NCI-H187 treated with DMSO at 0.1 percent for 48 hours (cell line): Measurements from ENCODE around the gene ZFX.
"Not testable (repeated sequence)": the region's sequence is repeated elsewhere in the genome, so short reads cannot be mapped to it uniquely, and the experiment has no call there.

Experiments used
- DNase-seq: peaks from one replicate; lab custom pipeline; 2025; lab: John Stamatoyannopoulos, UW

The ZFX gene

DNA sequence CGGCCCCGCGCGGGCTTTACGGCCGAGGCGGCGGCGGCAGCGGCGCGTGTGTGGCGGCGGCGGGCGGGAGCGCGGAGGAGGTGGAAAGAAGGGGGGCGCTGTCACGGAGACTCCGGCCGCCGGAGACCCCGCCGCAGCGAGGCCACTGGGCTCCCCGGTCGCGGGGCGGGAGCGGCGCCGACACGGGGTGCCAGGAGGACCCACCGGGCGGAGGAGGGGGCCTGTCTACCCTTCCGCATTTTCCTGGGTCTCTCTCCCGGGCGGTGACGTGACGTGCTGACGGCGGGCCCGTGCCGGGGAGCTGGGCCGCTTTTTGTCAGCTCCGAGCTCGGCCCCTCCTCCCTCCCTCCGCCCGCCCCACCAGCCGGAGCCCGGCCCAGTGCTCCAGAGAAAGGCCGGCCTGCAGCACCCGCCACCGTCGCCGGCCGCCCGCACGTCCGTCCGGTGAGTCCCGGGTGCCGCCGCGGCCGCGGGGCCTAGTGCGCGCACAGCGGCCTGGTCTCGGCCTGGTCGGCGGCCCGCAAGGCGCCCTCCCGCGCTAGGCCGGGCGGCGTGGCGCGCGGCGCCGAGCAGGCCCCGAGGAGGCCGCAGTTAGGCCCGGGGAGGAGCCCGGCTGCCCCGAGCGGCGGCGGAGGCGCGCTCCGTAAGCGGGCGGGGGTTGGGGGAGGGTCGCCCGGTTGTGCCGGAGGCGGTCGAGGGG lies at the start of gene ZFX:
ZFX (plus strand) TSS at position 379 of the 700 bp plus-strand sequence. CDS start 23,014 bp downstream, outside the sequence.
- no peak for DNase-seq

DNA sequence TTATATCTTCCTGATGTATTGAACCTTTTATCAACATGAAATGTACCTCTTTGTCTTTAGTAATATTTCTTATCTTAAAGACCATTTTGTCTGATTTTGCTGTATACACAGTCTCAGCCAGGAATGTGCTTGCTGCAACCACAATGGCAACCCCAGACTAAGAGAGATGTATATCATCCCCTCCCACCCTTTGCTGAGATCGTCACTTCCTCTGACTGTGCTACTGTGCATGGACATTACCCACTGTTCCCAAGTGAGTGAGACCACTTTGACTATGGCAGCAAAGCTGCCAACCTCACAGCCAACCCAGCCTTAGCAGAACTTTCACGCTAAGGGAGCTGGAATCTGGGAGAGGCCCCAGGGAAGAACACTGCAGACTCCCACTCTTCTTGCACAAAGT lies 48.8 kb upstream of the ZFX start:
- no peak for DNase-seq

DNA sequence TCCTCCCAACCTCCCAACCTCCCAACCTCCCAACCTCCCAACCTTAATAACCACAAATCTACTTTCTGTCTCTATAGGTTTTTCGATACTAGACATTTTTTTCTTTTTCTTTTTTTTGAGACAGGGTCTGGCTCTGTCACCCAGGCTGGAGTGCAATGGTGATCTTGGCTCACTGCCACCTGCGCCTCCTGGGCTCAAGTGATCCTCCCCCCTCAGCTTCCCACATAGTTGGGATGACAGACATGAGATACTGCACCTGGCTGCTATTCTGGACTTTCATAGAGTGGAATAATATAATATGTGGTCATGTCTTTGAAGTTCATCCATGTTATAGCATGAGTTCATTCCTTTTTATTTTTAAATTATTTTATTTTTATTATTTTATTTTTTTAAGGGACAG lies 39.5 kb upstream of the ZFX start:
- no peak for DNase-seq

DNA sequence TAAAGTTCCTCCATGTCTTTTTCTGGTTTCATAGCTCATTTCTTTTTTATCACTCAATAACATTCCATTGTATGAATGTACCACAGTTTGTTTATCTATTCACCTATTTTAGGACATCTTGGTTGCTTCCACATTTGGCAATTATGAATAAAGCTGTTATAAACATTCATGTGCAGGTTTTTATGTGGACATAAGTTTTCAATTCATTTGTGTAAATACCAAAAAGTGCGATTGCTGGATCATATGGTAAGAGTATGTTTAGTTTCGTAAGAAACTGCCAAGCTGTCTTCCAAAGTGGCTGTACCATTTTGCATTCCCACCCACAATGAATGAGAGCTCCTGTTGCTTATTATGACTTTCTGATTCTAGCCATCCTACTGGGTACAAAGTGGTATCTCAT lies 36.3 kb upstream of the ZFX start:
- DNase-seq = no peak

GRCh38 chrX:24117258-24117657 lies 32.3 kb upstream of the ZFX start:
- no peak for DNase-seq

GRCh38 chrX:24124244-24124799 lies 25.2 kb upstream of the ZFX start:
- DNase-seq = no peak

GRCh38 chrX:24125028-24125612 lies 24.4 kb upstream of the ZFX start:
- DNase-seq = no peak

- no peak for DNase-seq
Observed at GRCh38 chrX:24131476-24131875, 18.1 kb upstream of the ZFX start.

- DNase-seq = no peak
Observed at GRCh38 chrX:24133312-24133711, 16.2 kb upstream of the ZFX start.

DNA sequence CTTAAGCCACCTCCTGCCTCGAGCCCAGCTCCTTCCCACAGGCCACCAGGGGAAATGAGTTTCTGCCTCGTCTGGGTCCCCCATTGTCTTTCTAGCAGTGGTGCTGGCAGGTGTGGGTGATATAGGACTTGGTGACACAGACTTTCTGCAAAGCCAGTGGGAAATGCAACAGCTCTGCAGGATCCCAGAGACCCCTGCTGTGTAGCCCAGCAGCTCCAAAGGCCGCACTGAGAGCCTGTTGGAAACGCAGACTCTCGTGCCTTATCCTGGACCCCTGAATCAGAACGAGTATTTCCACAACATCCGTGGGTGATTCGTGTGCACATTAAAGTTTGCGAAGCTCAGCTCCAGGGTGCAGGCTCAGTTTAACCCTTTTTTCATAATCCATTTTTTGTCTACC lies 13.8 kb upstream of the ZFX start:
- DNase-seq = not testable (repeated sequence)

DNA sequence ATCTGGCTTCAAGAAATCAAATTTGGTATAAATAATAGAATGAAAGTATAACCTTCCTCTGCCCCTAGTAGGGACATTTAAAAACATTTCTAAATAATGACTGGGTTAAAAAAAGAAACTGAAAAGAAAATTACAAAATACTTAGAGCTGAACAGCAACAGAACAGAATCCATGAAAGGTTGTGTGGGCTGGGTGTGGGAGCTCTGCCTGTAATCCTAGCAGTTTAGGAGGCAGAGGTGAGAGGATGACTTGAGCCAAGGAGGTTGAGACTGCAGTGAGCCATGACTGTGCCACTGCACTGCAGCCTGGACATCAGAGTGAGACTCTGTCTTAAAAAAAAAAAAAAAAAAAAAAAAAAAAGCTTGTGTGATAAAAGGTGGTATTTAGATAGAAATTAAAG lies 12.3 kb upstream of the ZFX start:
- no peak for DNase-seq

- DNase-seq = not testable (repeated sequence)
Observed at GRCh38 chrX:24143982-24144381, 5.5 kb upstream of the ZFX start.

DNA sequence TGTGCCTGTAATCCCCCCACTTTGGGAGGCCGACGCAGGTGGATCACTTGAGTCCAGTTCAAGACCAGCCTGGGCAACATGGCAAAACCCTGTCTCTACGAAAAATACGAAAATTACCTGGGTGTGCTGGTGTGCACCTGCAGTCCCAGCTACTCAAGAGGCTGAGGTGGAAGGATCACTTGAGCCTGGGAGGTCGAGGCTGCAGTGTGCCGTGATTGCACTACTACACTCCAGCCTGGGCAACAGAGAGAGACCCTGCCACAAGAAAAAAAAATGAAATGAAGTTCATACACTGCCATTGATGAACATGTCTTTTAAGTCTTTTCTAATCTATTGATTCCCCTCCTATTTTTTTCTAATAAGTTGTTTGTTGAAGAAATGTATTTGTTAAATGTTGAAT lies 5.0 kb upstream of the ZFX start:
- no peak for DNase-seq

DNA sequence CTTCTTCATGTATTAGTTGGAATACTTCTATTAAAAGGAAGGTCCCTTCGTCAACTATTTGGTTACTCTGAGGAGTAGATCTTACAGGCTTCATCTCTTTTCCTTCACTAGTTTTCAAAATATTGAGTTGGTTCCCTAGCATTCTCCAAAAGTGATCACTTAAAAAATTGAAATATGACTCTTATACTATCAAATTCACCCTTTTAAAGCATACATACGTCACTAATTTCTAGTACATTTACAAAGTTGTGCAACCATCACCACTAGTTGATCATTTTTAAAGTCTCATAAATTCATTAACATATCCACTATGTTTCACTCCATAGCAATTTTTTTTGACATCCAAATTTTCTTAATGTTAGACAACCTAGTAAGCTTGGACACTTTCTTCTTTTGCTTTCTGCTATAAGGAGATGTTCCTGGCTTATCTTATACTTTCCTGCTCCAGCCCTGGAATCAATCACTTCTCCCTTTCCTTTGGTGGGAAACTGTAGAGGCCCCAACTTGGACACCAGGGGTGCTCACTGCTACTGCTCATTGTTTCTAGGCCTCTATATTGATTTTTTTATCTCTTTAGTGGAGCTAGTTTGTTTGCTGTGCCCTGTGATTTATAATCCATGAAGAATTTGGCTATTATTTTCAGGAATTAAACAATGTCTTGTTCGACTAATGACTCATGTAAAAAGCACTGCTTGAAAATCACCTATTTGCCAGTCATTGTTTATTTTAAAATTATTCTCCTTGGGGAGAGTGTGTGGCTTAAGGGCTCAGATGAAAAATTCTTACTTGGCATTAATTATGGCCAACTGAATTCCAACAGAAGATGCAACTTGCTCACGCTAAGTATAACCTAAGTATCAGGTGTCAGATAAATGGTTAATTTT lies 4.0 kb upstream of the ZFX start:
- DNase-seq = no peak

GRCh38 chrX:24146283-24146949 lies 3.1 kb upstream of the ZFX start:
- DNase-seq = no peak

DNA sequence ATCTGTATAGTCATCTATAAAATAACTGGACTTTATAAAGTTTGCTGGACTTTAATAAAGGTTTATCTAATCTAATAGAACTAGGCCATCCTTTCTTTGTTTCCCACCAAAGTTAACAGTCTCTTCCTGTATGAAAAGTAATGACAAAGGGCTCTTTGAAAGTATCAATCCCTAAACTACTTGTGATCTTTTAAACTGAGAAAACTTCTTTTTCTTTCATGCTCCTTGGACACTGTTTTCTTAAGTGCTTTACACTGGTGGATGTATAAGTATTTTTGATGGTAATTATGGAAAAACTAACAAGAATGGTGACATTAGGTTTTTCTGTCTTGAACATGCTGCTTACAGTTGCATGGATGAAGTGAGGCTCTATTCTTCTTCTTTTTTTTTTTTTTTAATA lies 2.4 kb upstream of the ZFX start:
- no peak for DNase-seq

DNA sequence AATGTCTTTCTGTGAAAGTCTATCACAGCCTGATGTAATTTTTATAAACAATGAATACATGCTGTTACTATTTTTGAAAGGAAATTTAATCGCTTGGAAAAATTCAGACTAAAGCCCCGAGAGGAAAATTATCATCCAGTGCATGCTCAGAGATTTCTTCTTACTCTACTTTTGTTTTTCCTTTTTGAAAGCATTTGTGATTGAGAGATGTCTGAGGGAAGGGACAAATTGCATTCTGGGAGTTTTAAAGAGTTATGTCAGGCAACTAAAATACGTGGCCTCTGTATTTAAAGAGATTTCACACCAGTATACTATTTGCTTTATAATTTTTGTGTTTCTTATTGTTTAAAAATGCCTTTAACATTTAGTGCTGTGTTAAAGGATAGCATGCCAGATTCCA lies 1.4 kb upstream of the ZFX start:
- no peak for DNase-seq

DNA sequence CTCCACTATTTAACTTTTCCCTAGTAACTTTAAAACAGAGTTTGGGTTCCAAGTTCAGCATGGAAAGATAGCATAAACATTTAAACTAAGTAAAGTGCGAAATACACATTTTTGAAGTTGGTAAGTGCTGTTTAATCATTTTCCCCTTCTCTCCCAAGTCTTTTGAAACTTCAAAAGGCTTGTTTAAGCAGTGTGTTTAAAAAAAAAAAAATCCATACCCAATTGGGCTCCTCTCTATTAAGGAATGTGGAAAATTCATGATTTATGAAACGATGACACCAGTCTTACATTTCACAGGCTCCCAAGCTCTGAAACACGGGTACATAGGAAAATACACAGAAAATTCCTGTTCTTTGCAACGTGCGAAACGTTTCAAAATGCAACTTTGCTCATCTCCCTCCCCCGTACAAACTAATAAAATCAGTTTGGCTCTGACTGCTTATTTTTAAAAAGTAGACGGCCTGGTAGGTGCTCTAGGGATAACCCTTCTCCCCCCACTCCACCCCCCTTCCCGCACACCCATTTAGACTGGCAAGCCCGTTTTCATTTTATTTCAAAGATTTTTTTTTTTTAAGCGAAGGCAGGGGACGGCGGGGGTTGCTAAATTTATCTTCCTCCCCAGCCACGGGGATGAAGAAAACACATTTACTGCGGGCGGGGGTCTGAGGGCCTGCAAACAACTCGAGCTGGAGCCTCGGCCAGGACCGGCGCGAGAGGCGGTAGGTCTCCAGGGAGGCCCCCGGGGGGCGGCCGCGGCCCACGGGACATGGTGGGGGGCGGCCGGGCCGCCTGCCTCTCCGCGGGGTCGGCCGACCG lies 786 bp upstream of the ZFX start:
- no peak for DNase-seq

DNA sequence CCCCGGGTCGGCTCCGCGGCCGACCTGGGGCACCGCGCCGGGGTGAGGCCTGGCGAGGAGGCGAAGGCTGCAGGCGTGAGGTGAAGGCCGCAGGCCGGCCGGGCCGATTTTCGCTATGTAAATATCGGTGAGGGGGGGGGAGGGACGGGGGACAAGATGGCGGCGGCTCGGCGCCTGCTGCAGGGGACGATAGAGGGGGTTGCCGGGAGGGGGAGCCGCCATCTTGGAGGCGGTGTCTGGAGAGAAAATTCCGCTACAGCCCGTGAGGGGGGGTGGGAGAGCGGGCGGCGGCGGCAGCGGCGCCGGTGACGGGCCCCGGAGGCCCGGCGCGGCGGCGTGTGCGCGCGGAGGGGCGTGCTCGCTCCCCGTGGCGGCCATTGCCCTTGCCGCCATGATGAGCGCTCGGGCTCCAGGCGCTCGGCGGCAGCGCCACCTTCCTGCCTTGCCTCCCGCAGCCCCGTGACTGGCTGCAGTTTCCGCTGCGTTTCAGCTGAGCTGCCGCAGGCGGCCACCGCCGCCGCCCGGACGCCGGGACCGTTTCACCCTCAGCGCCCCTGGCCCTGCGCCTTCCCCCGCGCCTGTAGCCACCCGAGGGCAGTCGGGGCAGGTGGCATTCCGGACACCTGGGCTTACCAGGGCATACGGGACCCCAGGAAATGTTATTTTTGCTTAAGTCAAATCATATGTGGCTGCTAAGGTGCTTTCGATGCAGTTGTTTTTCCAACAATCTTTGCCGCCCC lies 692 bp downstream of the ZFX start:
- DNase-seq = peak; percentile 42

DNA sequence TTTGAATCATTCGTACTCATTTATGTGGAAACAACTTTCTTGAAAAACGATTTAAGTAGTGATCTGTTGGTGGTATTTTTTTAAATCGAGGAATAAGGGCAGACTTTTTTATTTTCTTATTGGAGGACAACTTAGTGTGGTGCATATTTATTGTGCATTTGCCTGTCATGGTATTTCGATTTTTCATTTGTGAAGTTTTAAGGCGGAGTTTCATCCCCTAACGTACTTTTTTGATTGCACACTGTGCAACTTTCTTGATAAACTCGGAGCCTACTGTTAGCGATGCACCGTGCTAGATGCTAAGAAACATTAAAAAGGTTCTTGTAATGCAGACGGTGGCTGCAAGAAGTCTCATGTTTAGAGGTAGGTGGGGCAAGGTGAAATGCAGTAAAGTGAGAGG lies 1.4 kb downstream of the ZFX start:
- no peak for DNase-seq

- no peak for DNase-seq
Observed at GRCh38 chrX:24151513-24151912, 2.0 kb downstream of the ZFX start.
